ENCODE measurements around the gene PEG3.

GRCh38 chr19:56811480-56811879 is 29.0 kb downstream of the PEG3 start:
- TF ChIP-seq CTCF (IDR thresholded peaks at IDR 0.05) (no peak), EP300 (IDR thresholded peaks at IDR 0.05) (no peak), POLR2AphosphoS5 (IDR thresholded peaks at IDR 0.05) (no peak), POLR2A (IDR thresholded peaks at IDR 0.05) (no peak)
